ENCODE measurements around the gene IQCH.

The IQCH gene

GRCh38 chr15:67373971-67374370, 119.4 kb downstream of the IQCH start:
- H3K4me3 ChIP-seq (ENCODE audit: low read depth, low read length), result no peak overlapping the region
- no peak for TF ChIP-seq CTCF (IDR thresholded peaks at IDR 0.05; ENCODE audit: low read depth, low read length, missing control alignments)
- no peak for DNase-seq (ENCODE audit: low read depth)

GRCh38 chr15:67379530-67379929, 124.9 kb downstream of the IQCH start:
- TF ChIP-seq CTCF (IDR thresholded peaks at IDR 0.05; ENCODE audit: low read depth, low read length, missing control alignments), result no peak
- no peak overlapping the region for H3K4me3 ChIP-seq (ENCODE audit: low read depth, low read length)
- no peak for DNase-seq (ENCODE audit: low read depth)

- DNase-seq (ENCODE audit: low read depth), result no peak
- no peak for TF ChIP-seq CTCF (IDR thresholded peaks at IDR 0.05; ENCODE audit: low read depth, low read length, missing control alignments)
- H3K4me3 ChIP-seq (ENCODE audit: low read depth, low read length), result no peak overlapping the region
Measured at GRCh38 chr15:67380921-67381320, 126.3 kb downstream of the IQCH start.

GRCh38 chr15:67381416-67382045, 126.9 kb downstream of the IQCH start:
- no peak overlapping the region for H3K4me3 ChIP-seq (ENCODE audit: low read depth, low read length)
- DNase-seq (ENCODE audit: low read depth), result no peak

GRCh38 chr15:67382723-67383122, 128.1 kb downstream of the IQCH start:
- no peak for TF ChIP-seq CTCF (IDR thresholded peaks at IDR 0.05; ENCODE audit: low read depth, low read length, missing control alignments)
- no peak overlapping the region for H3K4me3 ChIP-seq (ENCODE audit: low read depth, low read length)
- DNase-seq (ENCODE audit: low read depth), result no peak

More at GRCh38 chr15:67381416-67382045, 126.9 kb downstream of the IQCH start:
- TF ChIP-seq CTCF (IDR thresholded peaks at IDR 0.05; ENCODE audit: low read depth, low read length, missing control alignments), result no peak

GRCh38 chr15:67383899-67384298, 129.3 kb downstream of the IQCH start:
- no peak for DNase-seq (ENCODE audit: low read depth)

More at GRCh38 chr15:67383899-67384298, 129.3 kb downstream of the IQCH start:
- no peak for TF ChIP-seq CTCF (IDR thresholded peaks at IDR 0.05; ENCODE audit: low read depth, low read length, missing control alignments)
- no peak overlapping the region for H3K4me3 ChIP-seq (ENCODE audit: low read depth, low read length)
